Right atrium auricular region (tissue), 2 donors: ENCODE data around the gene DUS1L. TPM values are rescaled to one million over a fixed set of nuclear protein-coding genes. Genes with fewer than 3 reads are reported as not detected.
A peak's percentile ranks its signal among the peaks of the same experiment; 100 is the strongest.
"Not testable (repeated sequence)": the region's sequence is repeated elsewhere in the genome, so short reads cannot be mapped to it uniquely, and the experiment has no call there.

Experiments
- DNase-seq: peaks from one replicate; pipeline ENCODE4 v3.0.0-alpha.2; 2019; ENCODE audit warnings: low spot score
- H3K27ac ChIP-seq, 2 donors: fragments of 200-600 bp; sonication (generic); 1 replicate in 1 of 2; 2 replicates in 1 of 2; pipeline ENCODE4 v1.5.1; 2016 to 2019
- H3K27me3 ChIP-seq, 2 donors: fragments of 200-600 bp; sonication (generic); one replicate each; pipeline versions ENCODE4 v1.5.1 to v1.6.0; 2017 to 2019
- H3K36me3 ChIP-seq: fragments of 200-600 bp; sonication (generic); one replicate; pipeline ENCODE4 v1.5.1; 2016
- H3K4me1 ChIP-seq, 2 donors: fragments of 200-600 bp; sonication (generic); one replicate each; pipeline versions ENCODE4 v1.5.1 to v1.6.0; 2017 to 2019
- H3K4me3 ChIP-seq, 2 donors: fragments of 200-600 bp; sonication (generic); 1 replicate in 1 of 2; 2 replicates in 1 of 2; pipeline ENCODE4 v1.5.1; 2017 to 2019; ENCODE audit warnings: mild to moderate bottlenecking in 1 of 2, moderate library complexity in 1 of 2
- H3K9me3 ChIP-seq, 2 donors: fragments of 200-600 bp; sonication (generic); one replicate each; pipeline ENCODE4 v1.5.1; 2019
- CTCF ChIP-seq, 2 donors: fragments of 200-600 bp; sonication (generic); IDR thresholded peaks; one replicate each; pipeline ENCODE4 v1.5.1; 2019; ENCODE audit warnings: antibody characterized with exemption in 2 of 2
- total RNA-seq, 2 donors: library from RNA; depleted of rRNA; stranded (reverse); fragments of >200 nt; gene quantifications; one replicate each; pipeline ENCODE4 v1.1.0, GENCODE V29; 2016

DUS1L gene
- total RNA-seq, 2 donors from 2014 or later = 33.3 to 45.7 TPM

- H3K27me3 ChIP-seq = no peaks in the 10 kb centered on the region
- no peak for TF ChIP-seq CTCF (IDR thresholded peaks at IDR 0.05)
- H3K9me3 ChIP-seq = no peaks in the 10 kb centered on the region
- H3K4me1 ChIP-seq = peaks cover 0 to 4% of the 10 kb centered on the region in 2 donors
- no peak overlapping the region for H3K4me3 ChIP-seq
- H3K27ac ChIP-seq = no peak overlapping the region
- DNase-seq = no peak
- peaks cover 3% of the 10 kb centered on the region for H3K36me3 ChIP-seq
Measured at GRCh38 chr17:82042649-82043048, 23.0 kb downstream of the DUS1L start.

GRCh38 chr17:82041144-82041814, 24.3 kb downstream of the DUS1L start:
- Histone ChIP-seq H3K4me3 (no peak overlapping the region), H3K36me3 (no peaks in the 10 kb centered on the region), H3K4me1 (peaks cover 0 to 12% of the 10 kb centered on the region in 2 donors), H3K27ac (no peak overlapping the region), H3K9me3 (no peaks in the 10 kb centered on the region), H3K27me3 (no peaks in the 10 kb centered on the region)
- no peak for DNase-seq
- no peak for TF ChIP-seq CTCF (IDR thresholded peaks at IDR 0.05)

GRCh38 chr17:82039695-82040299, 25.8 kb downstream of the DUS1L start:
- no peak for DNase-seq
- H3K27ac ChIP-seq = no peak overlapping the region
- H3K4me3 ChIP-seq = no peak overlapping the region
- TF ChIP-seq CTCF (IDR thresholded peaks at IDR 0.05) = no peak
- no peaks in the 10 kb centered on the region for H3K36me3 ChIP-seq
- H3K27me3 ChIP-seq = no peaks in the 10 kb centered on the region
- H3K4me1 ChIP-seq = peaks cover 0 to 17% of the 10 kb centered on the region in 2 donors
- no peaks in the 10 kb centered on the region for H3K9me3 ChIP-seq

GRCh38 chr17:82038796-82039409, 26.7 kb downstream of the DUS1L start:
- H3K4me3 ChIP-seq, H3K9me3 ChIP-seq, H3K36me3 ChIP-seq, H3K27ac ChIP-seq, DNase-seq, H3K27me3 ChIP-seq: not testable (repeated sequence)
- H3K4me1 ChIP-seq = peaks cover 0 to 17% of the 10 kb centered on the region in 2 donors

- H3K27ac ChIP-seq = peak overlapping the region; percentile 94 to 98
- TF ChIP-seq CTCF (IDR thresholded peaks at IDR 0.05) = no peak
- no peaks in the 10 kb centered on the region for H3K9me3 ChIP-seq
- H3K4me1 ChIP-seq = peaks cover 0 to 17% of the 10 kb centered on the region in 2 donors
- no peaks in the 10 kb centered on the region for H3K27me3 ChIP-seq
- no peak for DNase-seq
- no peaks in the 10 kb centered on the region for H3K36me3 ChIP-seq
- peak overlapping the region; percentile 3 to 71 for H3K4me3 ChIP-seq
Measured at GRCh38 chr17:82037889-82038195, 27.8 kb downstream of the DUS1L start.

- peak; percentile 72 to 83 for TF ChIP-seq CTCF (IDR thresholded peaks at IDR 0.05)
- H3K9me3 ChIP-seq = no peaks in the 10 kb centered on the region
- peak within 1 kb of the TSS; percentile 94 to 98 for H3K27ac ChIP-seq
- H3K4me3 ChIP-seq = peak within 1 kb of the TSS; percentile 68 to 71
- peak; percentile 99 for DNase-seq
- no peaks in the 10 kb centered on the region for H3K27me3 ChIP-seq
- peaks cover 0 to 19% of the 10 kb centered on the region in 2 donors for H3K4me1 ChIP-seq
- no peaks in the 10 kb centered on the region for H3K36me3 ChIP-seq
Measured at GRCh38 chr17:82037092-82037888, 28.3 kb downstream of the DUS1L start, which contains the start of gene DCXR. Gene DCXR, minus strand, starts transcription at chr17:82037697. Its CDS starts 15 bp downstream, at chr17:82037682.
